A549 (cell line): Measurements from ENCODE around the gene RNGTT. TPM values are rescaled to one million over a fixed set of nuclear protein-coding genes. Genes with fewer than 3 reads are reported as not detected.
"Not testable (repeated sequence)": the region's sequence is repeated elsewhere in the genome, so short reads cannot be mapped to it uniquely, and the experiment has no call there.

Source experiments
- ATAC-seq, 2 experiments: fragments of 200-7000 bp in 1 of 2; fragments of >200 bp in 1 of 2; cut with Nextera tagmentation in 1 of 2; cut with Tn5 transposase in 1 of 2; 3 replicates each; pipeline versions ENCODE4 v1.8.0 to v1.9.1; 2018 to 2020; ENCODE audit warnings: mild to moderate bottlenecking in 1 of 2, moderate library complexity in 1 of 2
- CTCF ChIA-PET: fragments of 300-600 bp; sonication (Branson Sonifier 250); formaldehyde crosslinking; extraction: SDS; loops from one replicate; lab custom pipeline; 2021; ENCODE audit warnings: antibody characterized with exemption, inconsistent platforms; lab: Yijun Ruan, JAX
- POLR2A ChIA-PET: fragments of 350-600 bp; formaldehyde crosslinking; extraction: SDS; loops from one replicate; lab custom pipeline; 2021; ENCODE audit warnings: antibody characterized with exemption, inconsistent platforms; lab: Yijun Ruan, JAX
- DNase-seq, 2 experiments: peaks; one replicate each; pipeline versions ENCODE4 v3.0.0 to v3.0.0-alpha.2; 2011 to 2016; ENCODE audit warnings: low read depth in 1 of 2, low spot score in 1 of 2
- FAIRE-seq: peaks from 2 replicates; lab custom pipeline; 2011; peaks lifted over from hg19 to GRCh38; lab: Jason Lieb, UNC
- H3K27ac ChIP-seq, 2 experiments: fragments of >200 bp; sonication (Bioruptor Twin); formaldehyde crosslinking; 3 replicates each; pipeline ENCODE4 v1.5.1; 2016 to 2017
- H3K4me1 ChIP-seq: fragments of >200 bp; sonication (Bioruptor Twin); formaldehyde crosslinking; 3 replicates; pipeline ENCODE4 v1.6.1; 2016
- H3K4me2 ChIP-seq: fragments of >200 bp; sonication (Bioruptor Twin); formaldehyde crosslinking; 3 replicates; pipeline ENCODE4 v1.6.1; 2016
- H3K4me3 ChIP-seq: fragments of >200 bp; sonication (Bioruptor Twin); formaldehyde crosslinking; 3 replicates; pipeline ENCODE4 v1.5.1; 2016
- H3K9me3 ChIP-seq: fragments of >200 bp; sonication (Bioruptor Twin); formaldehyde crosslinking; 3 replicates; pipeline ENCODE4 v1.6.1; 2016
- BHLHE40 ChIP-seq: IDR thresholded peaks from 2 replicates; pipeline ENCODE4 v1.6.1; 2012; ENCODE audit warnings: low read depth, low read length, inconsistent platforms
- CBX2 ChIP-seq: fragments of 200-600 bp; sonication (generic); IDR thresholded peaks from 2 replicates; pipeline ENCODE4 v1.6.1; 2016; ENCODE audit warnings: low read depth, mild to moderate bottlenecking, borderline replicate concordance
- CHD4 ChIP-seq: fragments of 200-600 bp; sonication (generic); IDR thresholded peaks from 2 replicates; pipeline ENCODE4 v1.6.1; 2016; ENCODE audit warnings: antibody characterized with exemption, mild to moderate bottlenecking, borderline replicate concordance
- EHMT2 ChIP-seq: fragments of 200-600 bp; sonication (generic); IDR thresholded peaks from 2 replicates; pipeline ENCODE4 v1.6.1; 2016; ENCODE audit warnings: antibody characterized with exemption, low read depth, mild to moderate bottlenecking, moderate library complexity
- EP300 ChIP-seq, 2 experiments: fragments of >200 bp; sonication (Bioruptor Twin); formaldehyde crosslinking; IDR thresholded peaks; 2 replicates in 1 of 2; 3 replicates in 1 of 2; pipeline ENCODE4 v1.6.1; 2016 to 2017
- FOSL2 ChIP-seq, 2 experiments: fragments of 450-650 bp in 1 of 2; fragments of >200 bp in 1 of 2; sonication (Bioruptor Twin) in 1 of 2; formaldehyde crosslinking; IDR thresholded peaks; 2 replicates each; pipeline versions ENCODE4 v1.5.0 to v1.6.1; 2016 to 2020; ENCODE audit warnings: mild to moderate bottlenecking in 1 of 2, moderate library complexity in 1 of 2
- FOXS1 ChIP-seq: fragments of 250-450 bp; sonication (Bioruptor Pico); IDR thresholded peaks from 2 replicates; pipeline ENCODE4 v1.5.0; 2020; ENCODE audit warnings: mild to moderate bottlenecking, moderate library complexity
- HEYL ChIP-seq: fragments of 250-450 bp; sonication (Bioruptor Pico); IDR thresholded peaks from 2 replicates; pipeline ENCODE4 v1.8.0; 2021; ENCODE audit warnings: mild to moderate bottlenecking, moderate library complexity
- HOXA7 ChIP-seq: fragments of 250-450 bp; sonication (Bioruptor Pico); IDR thresholded peaks from 2 replicates; pipeline ENCODE4 v1.5.0; 2020; ENCODE audit warnings: mild to moderate bottlenecking, moderate library complexity
- HOXB13 ChIP-seq: fragments of 250-450 bp; sonication (Bioruptor Pico); IDR thresholded peaks from 2 replicates; pipeline ENCODE4 v1.5.0; 2020; ENCODE audit warnings: low read depth, mild to moderate bottlenecking, moderate library complexity
- KDM1A ChIP-seq: fragments of 200-600 bp; sonication (generic); IDR thresholded peaks from 2 replicates; pipeline ENCODE4 v1.6.1; 2016; ENCODE audit warnings: low read depth, mild to moderate bottlenecking
- NPAS2 ChIP-seq: fragments of 250-450 bp; sonication (Bioruptor Pico); IDR thresholded peaks from 2 replicates; pipeline ENCODE4 v1.8.0; 2022; ENCODE audit warnings: mild to moderate bottlenecking, moderate library complexity, borderline replicate concordance
- NR3C1 ChIP-seq: fragments of >200 bp; sonication (Bioruptor Twin); formaldehyde crosslinking; IDR thresholded peaks from 3 replicates; pipeline ENCODE4 v1.6.1; 2017
- PHF8 ChIP-seq: fragments of 200-600 bp; sonication (generic); IDR thresholded peaks from 2 replicates; pipeline ENCODE4 v1.6.1; 2016; ENCODE audit warnings: low read depth, mild to moderate bottlenecking, antibody characterized with exemption, moderate library complexity, borderline replicate concordance
- TP53 ChIP-seq: fragments of 250-450 bp; sonication (Bioruptor Pico); IDR thresholded peaks from 2 replicates; pipeline ENCODE4 v1.5.0; 2021; ENCODE audit warnings: mild to moderate bottlenecking, moderate library complexity
- ZFP36 ChIP-seq: fragments of 450-650 bp; IDR thresholded peaks from 2 replicates; pipeline ENCODE4 v1.6.1; 2014; ENCODE audit warnings: borderline replicate concordance; ENCODE audit not compliant: partially characterized antibody
- ZNF302 ChIP-seq: fragments of 250-450 bp; sonication (Bioruptor Pico); IDR thresholded peaks from 2 replicates; pipeline ENCODE4 v1.9.0; 2021; ENCODE audit warnings: inconsistent platforms, mild to moderate bottlenecking, moderate library complexity
- ZSCAN20 ChIP-seq: fragments of 250-450 bp; sonication (Bioruptor Pico); IDR thresholded peaks from 2 replicates; pipeline ENCODE4 v1.8.0; 2022; ENCODE audit warnings: mild to moderate bottlenecking, moderate library complexity
- WGBS: methylation state at CpG from one replicate; pipeline ENCODE4 v1.1.6; 2017; ENCODE audit errors: missing lambda C conversion rate; 5-methylcytosine and 5-hydroxymethylcytosine counted together
- polyA plus RNA-seq, 4 experiments: library from polyadenylated mRNA; depleted of rRNA in 3 of 4; stranded (reverse); fragments of >200 nt; fragmentation: RNase III in 1 of 4; extraction: RNeasy Plus Mini Kit Qiagen cat#74134 plus additional on column Dnase treatment in 1 of 4; gene quantifications; 2 replicates in 3 of 4; 3 replicates in 1 of 4; pipeline ENCODE4 v1.2.3, GENCODE V29; 2011 to 2017
- TF ChIP-seq, protein P1 (sequence below): fragments of 250-450 bp; sonication (Bioruptor Pico); IDR thresholded peaks from 2 replicates; pipeline ENCODE4 v1.5.0; 2021; ENCODE audit warnings: mild to moderate bottlenecking, moderate library complexity, borderline replicate concordance
- TF ChIP-seq, protein P2 (sequence below): fragments of >200 bp; sonication (Bioruptor Twin); formaldehyde crosslinking; IDR thresholded peaks from 3 replicates; pipeline ENCODE4 v1.5.1; 2016
- TF ChIP-seq, protein P3 (sequence below): fragments of 450-650 bp; IDR thresholded peaks from 2 replicates; pipeline ENCODE4 v1.6.1; 2014; ENCODE audit warnings: antibody characterized with exemption
- TF ChIP-seq, protein P4 (sequence below): IDR thresholded peaks from 2 replicates; pipeline ENCODE4 v1.6.1; 2012; ENCODE audit warnings: low read depth, borderline replicate concordance

Gene RNGTT
- polyA plus RNA-seq, 2 of the 4 experiments (the other 2 are of a cell fraction): 11.6 to 15.0 TPM

DNA sequence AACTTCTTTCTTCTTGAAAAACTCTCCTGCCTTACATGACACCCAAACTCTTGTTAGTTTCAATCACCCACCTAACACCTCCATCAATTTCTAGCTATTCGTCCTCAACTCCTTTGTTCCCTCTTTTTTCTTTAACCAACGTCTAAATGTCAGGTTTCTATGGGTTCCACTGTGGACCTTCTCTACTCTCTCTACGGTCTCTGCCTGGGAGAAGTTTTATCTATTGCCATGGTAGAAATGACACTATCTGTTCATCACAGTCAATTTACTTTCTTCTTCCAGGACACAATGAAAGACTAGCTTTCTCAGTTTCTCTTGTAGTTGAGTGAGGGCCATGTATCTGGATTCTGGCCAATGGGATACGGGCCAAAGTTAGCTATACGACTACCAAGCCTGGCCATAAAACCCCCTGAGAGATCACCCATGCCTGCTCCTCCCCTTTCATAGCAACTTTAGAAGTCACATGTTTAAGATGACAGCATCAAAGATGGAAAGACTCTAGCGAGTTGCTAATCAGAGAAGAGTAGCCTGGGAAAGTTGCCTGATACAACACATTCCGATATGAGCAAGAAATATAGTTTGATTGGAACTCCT lies 17.9 kb downstream of the RNGTT start:
- FAIRE-seq (no peak), DNase-seq (no peak), ATAC-seq (no peak)
- Histone ChIP-seq H3K4me3 (no peak overlapping the region), H3K9me3 (no peaks in the 10 kb centered on the region), H3K4me1 (no peaks in the 10 kb centered on the region), H3K4me2 (no peak overlapping the region), H3K27ac (no peak overlapping the region)
- ChIA-PET POLR2A (no interaction called here), CTCF (interaction anchor here (0.6 kb wide), 2 partner anchors 297 to 421 kb away, joined by 3 to 5 read pairs; no protein-coding TSS in a partner anchor)
- 94% methylated on average over 7 of the region's 7 CpGs for WGBS
- TF ChIP-seq TP53 (CRISPR knock-in tag) (no peak), BHLHE40 (no peak), CHD4 (no peak), HEYL (CRISPR knock-in tag) (no peak), CBX2 (no peak), ZFP36 (no peak), FOSL2 (IDR thresholded peaks at IDR 0.05) (no peak), FOSL2 (CRISPR knock-in tag; IDR thresholded peaks at IDR 0.05) (no peak), HOXB13 (CRISPR knock-in tag) (no peak), HOXA7 (CRISPR knock-in tag) (no peak), NR3C1 (no peak), ZSCAN20 (CRISPR knock-in tag) (no peak), NPAS2 (CRISPR knock-in tag) (no peak), FOXS1 (no peak), PHF8 (no peak), ZNF302 (CRISPR knock-in tag) (no peak), EP300 (IDR thresholded peaks at IDR 0.05) (no peak)
- TF ChIP-seq, protein P1, sequence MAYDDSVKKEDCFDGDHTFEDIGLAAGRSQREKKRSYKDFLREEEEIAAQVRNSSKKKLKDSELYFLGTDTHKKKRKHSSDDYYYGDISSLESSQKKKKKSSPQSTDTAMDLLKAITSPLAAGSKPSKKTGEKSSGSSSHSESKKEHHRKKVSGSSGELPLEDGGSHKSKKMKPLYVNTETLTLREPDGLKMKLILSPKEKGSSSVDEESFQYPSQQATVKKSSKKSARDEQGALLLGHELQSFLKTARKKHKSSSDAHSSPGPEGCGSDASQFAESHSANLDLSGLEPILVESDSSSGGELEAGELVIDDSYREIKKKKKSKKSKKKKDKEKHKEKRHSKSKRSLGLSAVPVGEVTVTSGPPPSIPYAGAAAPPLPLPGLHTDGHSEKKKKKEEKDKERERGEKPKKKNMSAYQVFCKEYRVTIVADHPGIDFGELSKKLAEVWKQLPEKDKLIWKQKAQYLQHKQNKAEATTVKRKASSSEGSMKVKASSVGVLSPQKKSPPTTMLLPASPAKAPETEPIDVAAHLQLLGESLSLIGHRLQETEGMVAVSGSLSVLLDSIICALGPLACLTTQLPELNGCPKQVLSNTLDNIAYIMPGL (CRISPR knock-in tag): no peak
- TF ChIP-seq, protein P2, sequence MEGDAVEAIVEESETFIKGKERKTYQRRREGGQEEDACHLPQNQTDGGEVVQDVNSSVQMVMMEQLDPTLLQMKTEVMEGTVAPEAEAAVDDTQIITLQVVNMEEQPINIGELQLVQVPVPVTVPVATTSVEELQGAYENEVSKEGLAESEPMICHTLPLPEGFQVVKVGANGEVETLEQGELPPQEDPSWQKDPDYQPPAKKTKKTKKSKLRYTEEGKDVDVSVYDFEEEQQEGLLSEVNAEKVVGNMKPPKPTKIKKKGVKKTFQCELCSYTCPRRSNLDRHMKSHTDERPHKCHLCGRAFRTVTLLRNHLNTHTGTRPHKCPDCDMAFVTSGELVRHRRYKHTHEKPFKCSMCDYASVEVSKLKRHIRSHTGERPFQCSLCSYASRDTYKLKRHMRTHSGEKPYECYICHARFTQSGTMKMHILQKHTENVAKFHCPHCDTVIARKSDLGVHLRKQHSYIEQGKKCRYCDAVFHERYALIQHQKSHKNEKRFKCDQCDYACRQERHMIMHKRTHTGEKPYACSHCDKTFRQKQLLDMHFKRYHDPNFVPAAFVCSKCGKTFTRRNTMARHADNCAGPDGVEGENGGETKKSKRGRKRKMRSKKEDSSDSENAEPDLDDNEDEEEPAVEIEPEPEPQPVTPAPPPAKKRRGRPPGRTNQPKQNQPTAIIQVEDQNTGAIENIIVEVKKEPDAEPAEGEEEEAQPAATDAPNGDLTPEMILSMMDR: no peak
- TF ChIP-seq, protein P3, sequence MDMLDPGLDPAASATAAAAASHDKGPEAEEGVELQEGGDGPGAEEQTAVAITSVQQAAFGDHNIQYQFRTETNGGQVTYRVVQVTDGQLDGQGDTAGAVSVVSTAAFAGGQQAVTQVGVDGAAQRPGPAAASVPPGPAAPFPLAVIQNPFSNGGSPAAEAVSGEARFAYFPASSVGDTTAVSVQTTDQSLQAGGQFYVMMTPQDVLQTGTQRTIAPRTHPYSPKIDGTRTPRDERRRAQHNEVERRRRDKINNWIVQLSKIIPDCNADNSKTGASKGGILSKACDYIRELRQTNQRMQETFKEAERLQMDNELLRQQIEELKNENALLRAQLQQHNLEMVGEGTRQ: no peak

DNA sequence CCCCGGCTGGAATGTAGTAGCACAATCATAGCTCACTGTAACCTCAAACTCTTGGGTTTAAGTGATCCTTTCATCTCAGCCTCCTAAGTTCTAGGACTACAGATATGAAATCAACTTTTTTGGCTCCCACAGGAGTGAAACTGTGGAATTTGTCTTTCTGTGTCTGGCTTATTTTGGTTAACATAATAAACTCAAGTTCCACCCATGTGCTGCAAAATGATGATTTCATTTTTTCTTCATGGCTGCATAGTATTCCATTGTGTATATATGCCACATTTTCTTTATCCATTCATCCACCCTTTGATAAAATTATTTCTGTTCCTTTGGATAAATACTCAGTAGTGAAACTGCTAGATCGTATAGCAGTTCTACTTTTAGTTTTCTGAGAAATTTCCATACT lies 29.9 kb downstream of the RNGTT start:
- WGBS: 86% methylated on average over 2 of the region's 2 CpGs
- DNase-seq (no peak), ATAC-seq (no peak), FAIRE-seq (no peak)
- ChIA-PET CTCF (no interaction called here), POLR2A (no interaction called here)
- Histone ChIP-seq H3K9me3 (0 out of 3 replicates have a peak, but pooled peaks cover 2% of the 10 kb centered on the region), H3K4me3 (no peak overlapping the region), H3K27ac (no peak overlapping the region), H3K4me1 (no peaks in the 10 kb centered on the region), H3K4me2 (no peak overlapping the region)
- no peak for TF ChIP-seq EHMT2
- TF ChIP-seq KDM1A: peak; percentile 70; the same call in 1 of the 2 replicates
- TF ChIP-seq, protein P4, sequence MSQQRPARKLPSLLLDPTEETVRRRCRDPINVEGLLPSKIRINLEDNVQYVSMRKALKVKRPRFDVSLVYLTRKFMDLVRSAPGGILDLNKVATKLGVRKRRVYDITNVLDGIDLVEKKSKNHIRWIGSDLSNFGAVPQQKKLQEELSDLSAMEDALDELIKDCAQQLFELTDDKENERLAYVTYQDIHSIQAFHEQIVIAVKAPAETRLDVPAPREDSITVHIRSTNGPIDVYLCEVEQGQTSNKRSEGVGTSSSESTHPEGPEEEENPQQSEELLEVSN: no peak

DNA sequence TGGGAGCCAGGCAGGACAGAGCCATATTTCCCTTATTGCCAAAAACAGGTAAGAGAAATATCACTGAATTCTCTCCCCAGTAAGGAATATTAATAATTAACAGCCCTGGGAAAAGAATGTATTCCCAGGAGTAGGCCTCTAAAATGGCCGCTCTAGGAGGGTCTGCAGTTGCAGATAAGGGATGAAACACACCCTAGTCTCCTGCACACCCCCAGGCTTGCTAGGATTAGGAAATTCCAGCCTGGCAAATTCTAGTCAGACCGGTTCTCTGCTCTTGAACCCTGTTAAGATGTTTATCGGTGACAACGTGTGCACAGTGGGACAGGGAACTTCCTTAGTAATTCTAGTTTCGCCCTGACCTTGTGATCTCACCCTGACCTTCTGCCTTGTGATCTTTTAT lies 31.4 kb downstream of the RNGTT start:
- CTCF ChIA-PET, FAIRE-seq, H3K27ac ChIP-seq, H3K4me3 ChIP-seq, H3K4me2 ChIP-seq, ATAC-seq, H3K4me1 ChIP-seq, DNase-seq, H3K9me3 ChIP-seq, POLR2A ChIA-PET: not testable (repeated sequence)
- WGBS: 93% methylated on average over 5 of the region's 5 CpGs
